Measurements from ENCODE around the gene CEP19.

The CEP19 gene

GRCh38 chr3:196694202-196694638, 17.8 kb downstream of the CEP19 start:
- Histone ChIP-seq H3K4me3 (ENCODE audit: low read length in 2 of 2) (no peak overlapping the region), H3K27me3 (ENCODE audit: control insufficient read depth in 2 of 2, insufficient read depth in 2 of 2, low read length in 2 of 2) (no peaks in the 10 kb centered on the region), H3K27ac (ENCODE audit: low read depth in 2 of 2, low read length in 2 of 2) (no peak overlapping the region), H3K4me1 (ENCODE audit: control insufficient read depth in 2 of 2, insufficient read depth in 2 of 2, low read length in 2 of 2) (no peaks in the 10 kb centered on the region), H3K36me3 (ENCODE audit: control insufficient read depth in 2 of 2, insufficient read depth in 2 of 2, low read length in 2 of 2) (no peaks in the 10 kb centered on the region), H3K9ac (ENCODE audit: low read depth in 1 of 2, low read length in 2 of 2) (no peak overlapping the region), H3K9me3 (ENCODE audit: control insufficient read depth in 2 of 2, low read length in 2 of 2) (no peaks in the 10 kb centered on the region)

DNA sequence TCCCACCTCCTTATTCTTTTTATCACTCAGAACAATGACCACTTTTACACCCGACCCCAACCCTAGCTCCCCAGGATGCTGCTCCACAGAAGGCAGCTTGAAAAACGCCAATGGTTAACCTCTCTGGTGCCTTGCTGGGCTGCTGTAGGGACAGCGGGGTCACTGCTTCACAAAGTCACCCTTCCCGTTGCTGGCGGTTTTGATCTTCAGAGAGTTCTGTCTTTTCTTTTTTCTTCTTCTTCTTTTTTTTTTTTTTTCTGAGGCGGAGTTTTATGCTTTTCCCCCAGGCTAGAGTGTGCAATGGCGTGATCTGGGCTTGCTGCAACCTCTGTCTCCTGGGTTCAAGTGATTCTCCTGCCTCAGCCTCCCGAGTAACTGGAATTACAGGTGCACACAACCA, 20.7 kb downstream of the CEP19 start:
- H3K27ac ChIP-seq (ENCODE audit: low read depth in 2 of 2, low read length in 2 of 2), result no peak overlapping the region
- H3K36me3 ChIP-seq (ENCODE audit: control insufficient read depth in 2 of 2, insufficient read depth in 2 of 2, low read length in 2 of 2), result no peaks in the 10 kb centered on the region
- no peaks in the 10 kb centered on the region for H3K9me3 ChIP-seq (ENCODE audit: control insufficient read depth in 2 of 2, low read length in 2 of 2)
- H3K4me3 ChIP-seq (ENCODE audit: low read length in 2 of 2), result no peak overlapping the region
- H3K27me3 ChIP-seq (ENCODE audit: control insufficient read depth in 2 of 2, insufficient read depth in 2 of 2, low read length in 2 of 2), result no peaks in the 10 kb centered on the region
- no peak overlapping the region for H3K9ac ChIP-seq (ENCODE audit: low read depth in 1 of 2, low read length in 2 of 2)
- H3K4me1 ChIP-seq (ENCODE audit: control insufficient read depth in 2 of 2, insufficient read depth in 2 of 2, low read length in 2 of 2), result no peaks in the 10 kb centered on the region

DNA sequence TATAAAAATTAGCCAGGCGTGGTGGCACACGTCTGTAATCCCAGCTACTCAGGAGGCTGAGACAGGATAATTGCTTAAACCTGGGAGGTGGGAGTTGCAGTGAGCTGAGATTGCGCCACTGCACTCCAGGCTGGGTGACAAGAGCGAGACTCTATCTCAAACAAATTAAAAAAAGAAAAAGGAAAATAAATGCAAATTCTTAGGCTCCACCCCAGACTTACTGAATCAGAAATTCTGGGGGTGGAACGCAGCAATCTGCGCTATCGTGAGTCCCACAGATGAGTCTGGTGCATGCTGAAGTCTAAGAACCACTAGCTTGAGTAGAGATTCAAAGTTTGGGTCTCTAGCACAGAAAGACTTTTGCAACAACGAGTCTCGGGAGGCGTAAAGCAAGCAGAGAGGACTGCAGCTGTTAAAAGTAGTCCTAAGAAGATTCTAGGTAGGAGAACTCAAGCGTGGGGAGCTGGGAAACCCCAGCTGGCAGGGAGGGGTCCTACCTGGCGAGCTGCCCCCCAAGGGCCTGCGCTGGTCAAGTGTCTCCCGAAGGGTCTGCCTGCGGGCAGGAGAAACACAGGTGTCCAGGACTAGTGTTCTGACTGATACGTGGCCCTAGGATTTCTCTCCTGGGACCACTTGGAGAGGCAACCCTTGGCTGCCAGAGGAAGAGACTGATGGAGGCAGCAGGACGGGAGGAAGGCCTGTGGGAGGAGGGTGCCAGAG, 21.9 kb downstream of the CEP19 start:
- H3K9ac ChIP-seq (ENCODE audit: low read depth in 1 of 2, low read length in 2 of 2), result no peak overlapping the region

GRCh38 chr3:196688349-196688748, 23.7 kb downstream of the CEP19 start:
- peak overlapping the region in 1 of 2 donors; percentile 17 for H3K27ac ChIP-seq (ENCODE audit: low read depth in 2 of 2, low read length in 2 of 2)
- no peaks in the 10 kb centered on the region for H3K27me3 ChIP-seq (ENCODE audit: control insufficient read depth in 2 of 2, insufficient read depth in 2 of 2, low read length in 2 of 2)
- no peaks in the 10 kb centered on the region for H3K9me3 ChIP-seq (ENCODE audit: control insufficient read depth in 2 of 2, low read length in 2 of 2)
- peaks cover 0 to 5% of the 10 kb centered on the region in 2 donors for H3K4me1 ChIP-seq (ENCODE audit: control insufficient read depth in 2 of 2, insufficient read depth in 2 of 2, low read length in 2 of 2)
- H3K4me3 ChIP-seq (ENCODE audit: low read length in 2 of 2), result no peak overlapping the region
- peak overlapping the region in 1 of 2 donors; percentile 8 for H3K9ac ChIP-seq (ENCODE audit: low read depth in 1 of 2, low read length in 2 of 2)
- no peaks in the 10 kb centered on the region for H3K36me3 ChIP-seq (ENCODE audit: control insufficient read depth in 2 of 2, insufficient read depth in 2 of 2, low read length in 2 of 2)

More for the DNA sequence above, 21.9 kb downstream of the CEP19 start:
- Histone ChIP-seq H3K36me3 (ENCODE audit: control insufficient read depth in 2 of 2, insufficient read depth in 2 of 2, low read length in 2 of 2) (no peaks in the 10 kb centered on the region), H3K9me3 (ENCODE audit: control insufficient read depth in 2 of 2, low read length in 2 of 2) (no peaks in the 10 kb centered on the region), H3K4me3 (ENCODE audit: low read length in 2 of 2) (no peak overlapping the region), H3K27me3 (ENCODE audit: control insufficient read depth in 2 of 2, insufficient read depth in 2 of 2, low read length in 2 of 2) (no peaks in the 10 kb centered on the region), H3K27ac (ENCODE audit: low read depth in 2 of 2, low read length in 2 of 2) (no peak overlapping the region), H3K4me1 (ENCODE audit: control insufficient read depth in 2 of 2, insufficient read depth in 2 of 2, low read length in 2 of 2) (no peaks in the 10 kb centered on the region)

DNA sequence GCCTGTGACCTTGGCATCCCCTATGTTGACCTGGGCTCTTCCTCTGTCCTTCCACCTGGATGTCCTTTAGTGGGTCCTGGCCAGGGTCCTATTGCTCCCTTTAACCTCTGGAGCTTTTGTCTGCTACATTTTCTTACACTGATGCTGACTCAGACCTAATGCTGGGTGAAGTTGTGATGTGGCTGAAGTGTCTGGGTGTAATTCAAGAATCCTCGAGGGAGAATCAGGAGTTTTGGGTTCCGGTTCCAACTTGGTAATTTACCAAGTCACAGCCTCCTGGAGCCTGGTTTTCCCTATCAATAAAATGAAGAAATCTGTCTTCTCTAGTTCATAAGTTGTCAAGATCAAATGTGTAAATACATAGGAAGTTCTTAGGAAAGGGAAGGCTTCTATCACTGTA, 25.6 kb downstream of the CEP19 start:
- no peaks in the 10 kb centered on the region for H3K27me3 ChIP-seq (ENCODE audit: control insufficient read depth in 2 of 2, insufficient read depth in 2 of 2, low read length in 2 of 2)
- peaks cover 0 to 5% of the 10 kb centered on the region in 2 donors for H3K4me1 ChIP-seq (ENCODE audit: control insufficient read depth in 2 of 2, insufficient read depth in 2 of 2, low read length in 2 of 2)
- no peaks in the 10 kb centered on the region for H3K9me3 ChIP-seq (ENCODE audit: control insufficient read depth in 2 of 2, low read length in 2 of 2)
- H3K4me3 ChIP-seq (ENCODE audit: low read length in 2 of 2), result no peak overlapping the region
- no peak overlapping the region for H3K27ac ChIP-seq (ENCODE audit: low read depth in 2 of 2, low read length in 2 of 2)
- no peak overlapping the region for H3K9ac ChIP-seq (ENCODE audit: low read depth in 1 of 2, low read length in 2 of 2)
- no peaks in the 10 kb centered on the region for H3K36me3 ChIP-seq (ENCODE audit: control insufficient read depth in 2 of 2, insufficient read depth in 2 of 2, low read length in 2 of 2)

DNA sequence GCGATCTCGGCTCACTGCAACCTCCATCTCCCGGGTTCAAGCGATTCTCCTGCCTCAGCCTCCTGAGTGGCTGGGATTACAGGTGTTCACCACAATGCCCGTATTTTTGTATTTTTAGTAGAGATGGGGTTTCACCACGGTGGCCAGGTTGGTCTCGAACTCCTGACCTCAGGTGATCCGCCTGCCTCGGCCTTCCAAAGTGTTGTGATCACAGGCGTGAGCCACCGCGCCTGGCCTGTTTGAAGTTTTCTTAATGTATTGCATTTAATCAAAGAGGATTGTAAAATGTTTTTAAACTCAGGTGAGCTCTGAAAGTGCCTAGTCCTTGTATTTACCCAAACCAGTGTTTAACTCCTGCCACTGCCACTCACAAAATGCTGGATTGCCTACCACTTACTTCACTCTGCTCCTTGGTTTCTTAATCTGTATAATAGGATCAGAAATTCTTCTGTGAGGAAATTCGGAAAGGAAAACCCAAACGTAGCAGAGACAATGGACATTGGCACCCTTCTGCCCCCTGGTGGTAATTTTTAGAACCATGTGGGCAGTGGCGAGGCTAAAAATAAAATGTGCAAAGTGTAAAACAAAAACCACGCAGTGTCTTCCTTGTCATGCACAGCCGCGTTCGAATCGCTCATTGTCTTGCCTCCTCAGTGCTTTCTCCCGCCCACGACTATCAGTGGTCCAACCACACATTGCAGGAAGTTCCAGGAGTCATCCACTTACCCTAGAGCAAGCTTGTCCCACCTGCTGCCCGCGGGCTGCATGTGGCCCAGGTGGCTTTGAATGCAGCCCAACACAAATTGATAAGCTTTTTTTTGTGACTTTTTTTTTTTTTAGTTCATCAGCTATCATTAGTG, 27.3 kb downstream of the CEP19 start:
- Histone ChIP-seq H3K27ac (ENCODE audit: low read depth in 2 of 2, low read length in 2 of 2) (no peak overlapping the region), H3K9ac (ENCODE audit: low read depth in 1 of 2, low read length in 2 of 2) (peak overlapping the region in 1 of 2 donors; percentile 33), H3K4me1 (ENCODE audit: control insufficient read depth in 2 of 2, insufficient read depth in 2 of 2, low read length in 2 of 2) (peaks cover 0 to 5% of the 10 kb centered on the region in 2 donors), H3K9me3 (ENCODE audit: control insufficient read depth in 2 of 2, low read length in 2 of 2) (no peaks in the 10 kb centered on the region), H3K27me3 (ENCODE audit: control insufficient read depth in 2 of 2, insufficient read depth in 2 of 2, low read length in 2 of 2) (no peaks in the 10 kb centered on the region), H3K4me3 (ENCODE audit: low read length in 2 of 2) (peak overlapping the region; percentile 20 to 23), H3K36me3 (ENCODE audit: control insufficient read depth in 2 of 2, insufficient read depth in 2 of 2, low read length in 2 of 2) (no peaks in the 10 kb centered on the region)

DNA sequence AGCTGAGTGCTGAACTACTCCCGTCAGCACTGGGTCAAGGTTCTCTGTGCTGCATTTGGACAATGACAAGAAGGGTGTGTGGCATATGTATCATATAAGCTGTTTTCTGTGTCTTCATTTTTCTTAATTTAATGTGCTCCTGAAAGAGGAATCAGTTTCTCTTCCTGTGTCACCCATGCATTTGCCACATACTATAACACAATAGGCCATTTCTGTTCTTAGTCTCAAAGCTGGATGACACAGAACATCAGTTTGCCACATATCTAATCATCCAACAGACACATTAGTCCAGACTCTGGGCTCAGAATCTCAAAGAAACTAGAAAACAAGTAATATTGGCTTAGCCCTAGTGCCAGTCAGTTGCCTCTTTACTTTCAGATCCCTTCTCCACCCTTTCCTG, 34.1 kb downstream of the CEP19 start:
- H3K9ac ChIP-seq (ENCODE audit: low read depth in 1 of 2, low read length in 2 of 2), result no peak overlapping the region

GRCh38 chr3:196677353-196677752, 34.7 kb downstream of the CEP19 start:
- no peaks in the 10 kb centered on the region for H3K9me3 ChIP-seq (ENCODE audit: control insufficient read depth in 2 of 2, low read length in 2 of 2)
- no peaks in the 10 kb centered on the region for H3K36me3 ChIP-seq (ENCODE audit: control insufficient read depth in 2 of 2, insufficient read depth in 2 of 2, low read length in 2 of 2)
- H3K4me3 ChIP-seq (ENCODE audit: low read length in 2 of 2), result no peak overlapping the region
- no peak overlapping the region for H3K9ac ChIP-seq (ENCODE audit: low read depth in 1 of 2, low read length in 2 of 2)
- H3K27me3 ChIP-seq (ENCODE audit: control insufficient read depth in 2 of 2, insufficient read depth in 2 of 2, low read length in 2 of 2), result no peaks in the 10 kb centered on the region
- no peak overlapping the region for H3K27ac ChIP-seq (ENCODE audit: low read depth in 2 of 2, low read length in 2 of 2)
- peaks cover 0 to 3% of the 10 kb centered on the region in 2 donors for H3K4me1 ChIP-seq (ENCODE audit: control insufficient read depth in 2 of 2, insufficient read depth in 2 of 2, low read length in 2 of 2)

More for the DNA sequence above, 34.1 kb downstream of the CEP19 start:
- Histone ChIP-seq H3K36me3 (ENCODE audit: control insufficient read depth in 2 of 2, insufficient read depth in 2 of 2, low read length in 2 of 2) (no peaks in the 10 kb centered on the region), H3K27ac (ENCODE audit: low read depth in 2 of 2, low read length in 2 of 2) (no peak overlapping the region), H3K9me3 (ENCODE audit: control insufficient read depth in 2 of 2, low read length in 2 of 2) (no peaks in the 10 kb centered on the region), H3K4me1 (ENCODE audit: control insufficient read depth in 2 of 2, insufficient read depth in 2 of 2, low read length in 2 of 2) (peaks cover 0 to 3% of the 10 kb centered on the region in 2 donors), H3K4me3 (ENCODE audit: low read length in 2 of 2) (no peak overlapping the region), H3K27me3 (ENCODE audit: control insufficient read depth in 2 of 2, insufficient read depth in 2 of 2, low read length in 2 of 2) (no peaks in the 10 kb centered on the region)

DNA sequence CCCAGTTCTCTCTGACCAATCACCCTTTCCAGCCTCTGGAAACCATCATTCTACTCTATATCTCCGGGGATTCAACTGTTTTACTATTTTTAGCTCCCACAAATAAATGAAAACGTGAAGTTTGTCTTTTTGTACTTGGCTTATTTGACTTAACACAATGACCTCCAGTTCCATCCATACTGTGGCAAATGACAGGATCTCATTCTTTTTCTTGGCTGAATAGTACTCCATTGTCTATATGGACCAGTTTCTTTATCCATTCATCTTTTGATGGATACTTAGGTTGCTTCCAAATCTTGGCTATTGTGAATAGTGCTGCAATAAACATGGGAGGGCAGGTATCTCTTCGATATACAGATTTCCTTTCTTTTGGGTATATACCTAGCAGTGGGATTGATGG, 38.4 kb downstream of the CEP19 start:
- Histone ChIP-seq H3K36me3 (ENCODE audit: control insufficient read depth in 2 of 2, insufficient read depth in 2 of 2, low read length in 2 of 2) (no peaks in the 10 kb centered on the region), H3K4me3 (ENCODE audit: low read length in 2 of 2) (no peak overlapping the region), H3K9ac (ENCODE audit: low read depth in 1 of 2, low read length in 2 of 2) (no peak overlapping the region), H3K27me3 (ENCODE audit: control insufficient read depth in 2 of 2, insufficient read depth in 2 of 2, low read length in 2 of 2) (no peaks in the 10 kb centered on the region), H3K27ac (ENCODE audit: low read depth in 2 of 2, low read length in 2 of 2) (no peak overlapping the region), H3K4me1 (ENCODE audit: control insufficient read depth in 2 of 2, insufficient read depth in 2 of 2, low read length in 2 of 2) (peaks cover 0 to 3% of the 10 kb centered on the region in 2 donors), H3K9me3 (ENCODE audit: control insufficient read depth in 2 of 2, low read length in 2 of 2) (no peaks in the 10 kb centered on the region)

GRCh38 chr3:196670339-196670738, 41.7 kb downstream of the CEP19 start:
- Histone ChIP-seq H3K4me1 (ENCODE audit: control insufficient read depth in 2 of 2, insufficient read depth in 2 of 2, low read length in 2 of 2) (no peaks in the 10 kb centered on the region), H3K36me3 (ENCODE audit: control insufficient read depth in 2 of 2, insufficient read depth in 2 of 2, low read length in 2 of 2) (no peaks in the 10 kb centered on the region), H3K4me3 (ENCODE audit: low read length in 2 of 2) (no peak overlapping the region), H3K9me3 (ENCODE audit: control insufficient read depth in 2 of 2, low read length in 2 of 2) (no peaks in the 10 kb centered on the region), H3K9ac (ENCODE audit: low read depth in 1 of 2, low read length in 2 of 2) (no peak overlapping the region), H3K27me3 (ENCODE audit: control insufficient read depth in 2 of 2, insufficient read depth in 2 of 2, low read length in 2 of 2) (no peaks in the 10 kb centered on the region), H3K27ac (ENCODE audit: low read depth in 2 of 2, low read length in 2 of 2) (no peak overlapping the region)

Measured in mucosa of rectum (tissue), 2 donors.